ENCODE measurements around the gene DESI2.

DESI2 gene

DNA sequence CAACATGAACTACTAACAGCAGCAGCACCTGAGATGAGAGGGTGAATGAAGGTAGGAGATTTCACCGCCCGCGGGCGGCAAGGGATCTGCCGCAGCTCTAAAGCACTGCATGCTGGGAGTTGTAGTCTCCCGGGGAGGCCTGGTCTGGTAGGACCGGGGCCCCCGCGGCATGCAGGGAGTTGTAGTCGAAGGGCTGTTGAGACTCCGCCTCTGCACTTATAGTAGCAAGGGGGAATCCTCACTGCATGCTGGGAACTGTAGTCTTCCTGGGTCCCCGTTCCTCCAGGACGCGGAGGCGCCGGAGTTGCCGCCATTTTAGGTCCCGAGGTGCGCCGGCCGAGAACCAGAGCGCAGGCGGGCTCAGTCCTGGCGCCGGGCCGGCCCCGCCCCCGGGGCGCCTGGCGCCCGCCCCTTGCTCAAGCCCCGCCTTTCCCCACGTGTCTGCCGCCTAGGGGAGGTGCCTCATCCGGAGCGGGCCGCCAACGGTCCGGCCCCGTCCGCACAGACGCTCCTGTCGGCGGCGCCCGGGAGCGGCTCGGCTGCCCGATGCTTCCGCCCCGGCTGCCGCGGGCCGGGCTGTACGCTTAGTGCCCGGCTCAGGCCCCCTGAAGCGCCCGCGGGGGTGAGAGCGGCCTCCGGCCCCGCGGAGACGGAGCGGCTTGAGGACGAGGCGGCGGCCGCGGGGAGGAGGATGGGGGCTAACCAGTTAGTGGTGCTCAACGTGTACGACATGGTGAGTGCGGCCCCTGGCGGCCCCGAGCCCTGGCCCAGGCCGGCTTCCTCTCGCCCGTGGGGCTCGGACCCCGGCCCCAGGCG is at the start of gene DESI2:
Gene DESI2, plus strand, starts transcription at position 504 of the 816 bp plus-strand sequence. Its CDS starts 188 bp downstream, at position 692.
- peak; percentile 95 for DNase-seq (ENCODE audit: low read depth)

DNA sequence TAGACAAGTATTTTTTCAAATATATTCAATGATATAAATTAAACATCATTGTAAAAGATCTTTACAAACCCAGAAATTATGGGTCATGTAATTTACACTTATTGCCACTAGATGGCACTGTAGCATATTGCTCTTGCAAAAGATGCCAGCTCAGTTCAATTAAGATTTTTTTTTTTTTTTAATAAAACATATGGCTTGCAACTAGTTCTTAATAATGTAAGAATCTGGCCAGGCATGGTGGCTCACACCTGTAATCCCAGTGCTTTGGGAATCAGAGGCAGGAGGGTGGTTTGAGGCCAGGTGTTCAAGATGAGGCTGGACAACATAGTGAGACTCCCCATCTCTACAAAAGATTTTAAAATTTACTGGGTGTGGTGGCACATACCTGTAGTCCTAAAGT is 49.4 kb upstream of the DESI2 start:
- no peak for DNase-seq (ENCODE audit: low read depth)

DNA sequence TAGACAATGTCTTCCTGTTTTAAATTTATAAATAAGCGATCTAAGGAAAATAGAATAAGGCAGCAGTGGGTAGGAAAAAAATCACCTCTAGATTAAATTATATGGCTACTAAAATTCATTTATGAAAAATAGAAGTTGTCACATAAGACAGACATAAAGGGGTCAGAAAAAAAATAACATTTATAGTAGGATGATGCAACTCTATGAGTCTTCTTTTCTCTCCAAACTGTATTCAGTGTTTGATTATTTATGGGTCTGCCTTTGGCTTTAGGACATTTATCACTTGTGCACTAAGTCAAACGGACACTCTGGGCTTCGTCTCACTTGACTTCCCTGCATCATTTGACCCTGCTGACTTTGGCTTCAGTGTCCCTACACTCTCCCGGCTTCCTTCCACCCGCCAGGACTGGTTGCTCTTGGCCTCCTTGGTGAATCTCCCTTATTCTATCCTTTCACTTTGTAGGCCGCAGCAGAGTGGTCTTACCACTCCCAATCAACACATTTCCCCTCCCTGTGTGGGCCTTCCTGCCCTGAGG is 47.0 kb upstream of the DESI2 start:
- DNase-seq (ENCODE audit: low read depth), result no peak

DNA sequence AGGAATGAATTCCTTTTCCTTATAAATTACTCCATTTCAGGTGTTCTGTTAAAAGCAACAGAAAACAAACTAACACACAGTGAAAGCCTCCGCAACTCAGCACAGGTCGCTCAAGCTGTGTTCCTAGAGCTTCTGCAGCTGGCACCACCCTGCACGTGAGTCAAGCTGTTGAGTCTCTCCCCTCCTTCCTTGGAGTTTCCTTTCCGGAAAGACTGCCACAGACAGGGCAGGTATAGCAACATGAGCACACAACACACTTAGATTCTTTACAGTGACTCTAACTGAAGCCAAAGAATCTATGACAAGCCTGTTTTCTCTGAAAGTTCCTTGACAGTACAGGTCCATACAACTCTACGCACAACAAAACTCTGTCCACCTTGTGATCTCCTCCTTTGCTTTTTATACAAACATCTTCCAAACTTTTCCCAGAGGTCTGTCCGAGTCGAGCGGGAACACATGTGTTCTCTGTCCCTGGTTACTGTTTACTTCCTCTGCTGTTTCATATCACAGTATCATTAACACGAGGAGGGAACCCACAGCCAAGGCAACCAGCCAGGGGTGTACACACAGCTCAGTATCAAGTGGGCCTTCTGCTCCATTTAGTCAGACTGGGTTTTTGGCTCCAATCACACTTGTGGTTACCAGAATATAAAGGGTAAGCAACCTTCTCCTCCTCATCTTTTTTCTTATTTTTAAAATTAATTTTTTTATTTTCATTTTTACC is 38.7 kb upstream of the DESI2 start:
- no peak for DNase-seq (ENCODE audit: low read depth)

DNA sequence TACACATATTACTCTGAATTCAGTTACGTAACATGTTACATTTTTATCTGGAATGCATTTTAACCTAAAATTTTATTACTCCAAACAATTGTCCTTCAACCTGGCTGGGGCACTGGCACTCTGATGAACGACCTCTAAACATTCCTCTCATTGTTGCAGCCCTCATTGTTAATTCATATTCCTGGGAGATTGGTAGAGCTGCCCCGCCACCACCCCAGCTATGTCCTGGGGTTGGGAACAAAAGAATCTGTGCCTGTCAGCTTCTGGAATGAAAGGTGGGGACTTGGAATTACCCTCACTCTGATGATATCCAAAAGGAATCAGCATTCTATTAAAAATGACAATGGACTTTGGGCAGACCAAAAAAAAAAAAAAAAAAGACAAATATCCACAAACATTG is 38.0 kb upstream of the DESI2 start:
- no peak for DNase-seq (ENCODE audit: low read depth)

DNA sequence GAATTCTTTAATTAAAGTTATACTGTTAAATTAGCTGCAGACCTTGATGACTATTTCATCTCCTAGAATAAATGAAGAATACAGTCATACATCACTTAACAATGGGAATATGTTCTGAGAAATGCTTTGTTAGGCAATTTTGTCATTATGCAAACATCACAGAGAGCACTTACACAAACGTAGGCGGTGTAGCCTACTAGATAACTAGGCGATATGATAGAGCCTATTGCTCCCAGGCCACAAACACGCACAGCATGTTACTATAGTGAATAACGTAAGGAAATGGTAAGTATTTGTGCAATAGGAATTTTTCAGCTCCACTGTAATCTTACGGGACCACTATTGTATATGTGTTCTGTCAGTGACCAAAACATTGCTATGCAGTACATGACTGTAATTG is 37.6 kb upstream of the DESI2 start:
- no peak for DNase-seq (ENCODE audit: low read depth)

DNA sequence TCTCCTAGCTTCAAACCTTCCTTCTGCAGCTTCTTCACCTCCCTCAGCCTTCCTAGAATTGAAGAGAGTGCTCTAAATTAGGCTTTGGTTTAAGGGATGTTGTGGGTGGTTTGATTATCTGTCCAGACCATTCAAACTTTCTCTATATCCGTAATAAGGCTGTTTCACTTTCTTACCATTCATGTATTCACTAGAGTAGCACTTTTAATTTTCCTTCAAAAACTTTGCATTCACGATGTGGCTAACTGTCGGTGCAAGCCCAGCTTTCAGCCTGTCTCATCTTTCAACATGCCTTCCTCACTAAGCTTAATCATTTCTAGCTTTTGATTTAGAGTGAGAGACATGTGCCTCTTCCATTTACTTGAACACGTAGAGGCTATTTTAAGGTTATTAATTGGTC is 26.2 kb upstream of the DESI2 start:
- DNase-seq (ENCODE audit: low read depth), result no peak

DNA sequence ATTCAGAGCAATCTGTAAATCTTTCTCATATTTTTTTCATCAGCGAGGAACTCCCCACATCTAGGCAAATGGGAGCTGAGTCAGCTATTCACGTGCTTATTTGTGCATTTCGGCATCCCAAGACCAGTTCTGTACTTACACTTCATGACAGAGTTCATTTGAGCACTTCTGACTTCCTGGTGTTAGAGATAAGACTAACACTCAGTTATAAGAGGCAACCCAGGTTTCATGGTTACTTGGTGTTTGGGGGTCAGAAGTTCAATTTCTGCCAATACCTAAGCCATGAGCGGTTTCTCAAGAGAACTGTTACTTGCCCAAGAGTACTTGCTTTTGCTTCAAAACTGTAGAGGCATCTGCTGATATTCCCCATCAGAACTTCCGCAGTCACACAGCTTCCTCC is 24.1 kb upstream of the DESI2 start:
- no peak for DNase-seq (ENCODE audit: low read depth)

DNA sequence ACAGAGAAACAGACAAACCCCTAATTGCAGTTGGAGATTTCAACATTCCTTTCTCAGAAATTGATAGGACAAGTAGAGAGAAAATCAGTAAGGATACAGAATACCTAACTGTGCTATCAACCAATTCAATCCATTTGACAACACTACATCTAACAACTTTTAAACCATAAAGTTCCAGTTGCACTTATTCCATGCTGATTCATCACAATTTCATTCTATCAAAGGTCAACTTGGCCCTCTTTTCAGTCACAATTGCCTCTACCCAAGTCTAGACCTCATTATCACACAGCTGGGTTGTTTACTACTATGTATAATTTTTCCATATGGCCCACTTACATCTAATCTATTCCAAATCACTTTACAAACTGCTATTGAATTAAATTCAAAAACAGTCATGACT is 19.8 kb upstream of the DESI2 start:
- no peak for DNase-seq (ENCODE audit: low read depth)

DNA sequence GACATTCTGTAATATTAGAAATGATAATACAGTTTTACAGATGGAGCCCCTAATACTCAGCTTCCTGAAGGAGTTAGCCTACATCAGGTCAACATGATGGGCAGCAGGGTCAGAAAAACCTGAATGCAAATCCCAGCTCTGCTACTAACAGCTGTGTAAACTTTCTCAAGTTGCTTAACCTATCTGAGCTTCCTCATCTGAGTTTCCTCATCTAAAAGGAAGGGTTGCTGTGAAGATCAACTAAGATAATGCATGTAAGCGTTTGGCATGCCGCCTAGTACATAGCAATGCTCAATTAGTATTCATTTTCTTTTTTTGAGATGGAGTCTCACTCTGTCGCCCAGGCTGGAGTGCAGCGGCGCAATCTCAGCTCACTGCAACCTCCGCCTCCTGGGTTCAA is 18.4 kb upstream of the DESI2 start:
- DNase-seq (ENCODE audit: low read depth), result no peak

DNA sequence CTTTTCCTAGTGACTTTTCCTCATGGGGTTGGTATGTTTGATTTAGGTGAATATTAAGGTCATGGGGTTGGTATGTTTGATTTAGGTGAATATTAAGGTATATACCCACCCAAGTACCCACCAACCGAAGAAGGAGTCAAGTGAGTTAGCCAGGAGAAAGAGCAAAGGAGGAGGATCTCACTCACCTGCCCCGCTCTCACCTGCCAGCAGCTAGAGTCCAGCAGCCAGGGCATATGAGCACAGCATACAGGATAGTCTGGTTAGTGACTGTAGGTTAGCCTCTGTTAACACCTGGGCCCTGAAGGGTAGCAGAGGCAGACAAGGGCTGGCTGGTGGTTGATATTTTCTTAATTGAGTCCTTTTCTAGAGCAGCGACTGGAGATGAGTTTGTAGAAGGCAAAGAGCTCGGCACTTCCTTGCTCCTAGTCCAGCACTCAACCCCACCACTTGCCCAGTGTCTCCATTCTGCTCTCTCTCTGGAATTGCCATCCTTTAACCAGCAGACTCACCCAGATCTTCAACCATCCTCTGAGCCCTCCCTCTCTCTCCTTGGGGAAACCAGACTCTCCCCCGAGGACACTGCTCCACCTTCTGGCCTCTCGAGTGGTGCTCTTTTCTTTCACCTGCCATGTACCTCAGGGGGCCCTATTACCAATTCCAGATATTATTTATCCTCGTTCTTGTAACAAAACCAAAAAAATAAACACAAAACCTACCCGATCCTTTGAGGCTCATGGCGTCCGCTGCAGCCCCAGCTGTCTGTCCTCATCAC is 16.3 kb upstream of the DESI2 start:
- no peak for DNase-seq (ENCODE audit: low read depth)

DNA sequence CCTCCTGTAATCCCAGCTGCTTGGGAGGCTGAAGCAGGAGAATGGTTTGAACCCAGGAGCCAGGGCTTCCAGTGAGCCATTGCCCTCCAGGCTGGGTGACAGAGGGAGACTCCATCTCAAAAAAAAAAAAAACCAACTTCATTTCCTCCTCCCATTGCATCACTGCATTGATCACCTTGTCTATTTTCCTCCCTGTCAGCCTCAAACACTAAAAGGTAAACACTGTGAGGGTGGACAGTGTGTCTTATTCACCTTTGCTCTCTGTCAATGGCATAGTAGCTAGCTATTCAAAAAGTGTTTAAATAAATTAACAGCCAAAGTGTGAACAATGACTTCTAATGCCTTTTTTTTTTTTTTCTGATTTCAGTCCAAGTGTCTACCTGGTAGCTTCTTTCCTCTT is 13.4 kb upstream of the DESI2 start:
- no peak for DNase-seq (ENCODE audit: low read depth)

DNA sequence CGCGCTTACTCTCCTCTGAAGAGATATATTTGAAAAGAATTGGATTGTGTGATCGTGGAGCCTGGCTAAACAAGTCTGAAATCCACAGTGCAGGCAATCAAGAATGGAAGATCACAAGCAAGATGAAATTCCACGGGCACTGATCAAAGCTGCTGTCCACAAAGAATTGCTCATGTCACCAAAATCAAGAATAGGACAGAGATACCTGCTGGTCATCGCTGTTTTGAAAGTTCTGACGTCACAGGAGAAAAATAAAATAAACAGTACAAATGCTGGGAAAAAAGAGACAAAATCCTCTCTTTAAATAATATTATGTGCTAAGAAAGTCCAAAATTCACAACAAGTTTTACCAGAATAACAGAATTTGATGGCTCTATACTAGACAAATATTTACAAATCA is 12.0 kb upstream of the DESI2 start:
- DNase-seq (ENCODE audit: low read depth), result no peak

DNA sequence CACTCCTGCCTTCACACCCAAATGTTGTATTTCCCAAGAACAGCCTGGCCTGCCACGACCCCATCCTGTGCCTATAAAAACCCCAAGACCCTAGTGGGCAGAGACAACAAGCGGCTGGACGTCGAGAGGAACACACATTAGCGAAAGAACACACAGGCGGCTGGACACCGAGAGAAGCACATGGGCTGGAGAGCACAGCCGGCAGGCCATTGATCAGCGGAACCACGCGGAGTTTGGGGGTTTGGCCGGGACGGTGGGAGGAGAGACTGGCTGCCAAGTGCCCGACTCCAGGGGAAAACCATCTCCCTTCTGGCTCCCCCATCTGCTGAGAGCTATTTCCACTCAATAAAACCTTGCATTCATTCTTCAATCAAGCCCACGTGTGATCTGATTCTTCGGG is 10.4 kb upstream of the DESI2 start:
- DNase-seq (ENCODE audit: low read depth), result no peak

DNA sequence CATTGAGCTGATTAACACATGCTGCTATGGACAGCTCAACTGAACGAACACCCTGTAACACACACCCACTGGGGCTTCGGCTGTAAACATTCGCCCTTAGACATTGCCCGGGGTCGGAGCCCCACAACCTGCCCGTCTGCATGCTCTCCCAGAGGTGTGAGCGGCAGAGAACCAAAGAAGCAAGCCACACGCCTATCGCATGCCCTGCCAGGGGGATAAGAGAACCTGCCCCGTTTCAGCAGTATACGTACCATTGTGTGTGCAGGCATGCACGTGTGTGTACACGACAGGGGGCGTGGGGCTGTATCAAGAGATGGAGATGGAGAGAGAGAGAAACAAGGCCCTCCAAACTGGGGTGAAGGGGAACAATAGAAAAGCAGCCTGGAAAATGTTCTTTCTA is 9.9 kb upstream of the DESI2 start:
- no peak for DNase-seq (ENCODE audit: low read depth)

DNA sequence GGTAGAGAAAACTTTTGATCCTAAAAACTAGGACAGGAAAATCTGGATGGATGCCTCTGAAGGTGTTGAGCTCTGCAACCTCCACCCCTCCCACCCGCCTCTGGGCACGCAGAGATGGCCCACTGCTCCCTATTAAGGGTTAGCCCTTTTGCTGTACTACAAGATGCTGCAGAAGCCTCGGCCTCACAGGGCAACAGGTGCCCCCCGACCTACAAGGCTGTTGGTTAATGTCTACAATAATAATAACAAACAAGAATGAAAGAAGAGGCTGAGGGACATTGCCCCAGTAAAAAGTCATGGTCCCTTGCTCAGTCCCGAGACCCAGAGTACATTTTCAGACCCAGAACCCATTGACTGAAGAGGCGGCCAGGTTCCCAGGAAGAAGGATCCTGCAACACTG is 7.5 kb upstream of the DESI2 start:
- no peak for DNase-seq (ENCODE audit: low read depth)

DNA sequence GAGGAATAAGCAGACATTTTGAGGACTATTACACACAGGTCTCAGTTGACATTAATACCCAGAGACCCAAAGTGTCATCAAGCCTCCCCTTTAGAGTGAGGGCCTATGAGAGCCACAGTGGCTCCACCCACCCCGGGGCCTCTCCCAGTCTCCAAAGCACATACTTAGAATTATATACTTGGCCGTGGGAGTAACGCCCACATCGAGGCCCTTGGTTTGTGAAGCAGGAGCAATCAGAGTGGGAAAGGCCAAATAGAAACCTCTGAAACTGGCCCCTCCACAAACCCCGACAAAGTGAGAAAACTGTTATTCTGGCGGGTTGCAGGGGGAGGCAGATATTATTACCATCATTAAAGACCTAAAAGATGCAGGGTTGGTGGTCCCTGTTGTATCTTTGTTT is 7.0 kb upstream of the DESI2 start:
- no peak for DNase-seq (ENCODE audit: low read depth)

DNA sequence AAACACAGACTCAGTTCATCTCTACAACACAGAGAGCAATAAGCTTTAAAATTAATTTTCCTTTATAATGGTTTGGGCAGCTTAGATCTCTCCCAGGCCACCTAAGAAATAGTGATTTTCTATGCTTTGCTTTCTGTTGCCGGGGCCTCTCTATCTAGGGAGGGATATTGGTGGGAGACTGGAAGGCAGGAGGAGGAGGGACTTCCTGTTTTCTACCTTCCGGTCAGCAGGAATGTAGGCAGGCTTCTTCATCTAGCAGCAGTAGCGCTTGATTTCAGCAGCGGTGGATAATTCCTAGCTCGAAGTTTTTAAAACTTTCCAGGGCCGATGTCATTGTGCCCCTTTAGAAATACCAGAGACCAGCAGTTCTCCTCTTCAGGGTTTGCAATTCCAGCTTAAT is 5.1 kb upstream of the DESI2 start:
- DNase-seq (ENCODE audit: low read depth), result no peak

DNA sequence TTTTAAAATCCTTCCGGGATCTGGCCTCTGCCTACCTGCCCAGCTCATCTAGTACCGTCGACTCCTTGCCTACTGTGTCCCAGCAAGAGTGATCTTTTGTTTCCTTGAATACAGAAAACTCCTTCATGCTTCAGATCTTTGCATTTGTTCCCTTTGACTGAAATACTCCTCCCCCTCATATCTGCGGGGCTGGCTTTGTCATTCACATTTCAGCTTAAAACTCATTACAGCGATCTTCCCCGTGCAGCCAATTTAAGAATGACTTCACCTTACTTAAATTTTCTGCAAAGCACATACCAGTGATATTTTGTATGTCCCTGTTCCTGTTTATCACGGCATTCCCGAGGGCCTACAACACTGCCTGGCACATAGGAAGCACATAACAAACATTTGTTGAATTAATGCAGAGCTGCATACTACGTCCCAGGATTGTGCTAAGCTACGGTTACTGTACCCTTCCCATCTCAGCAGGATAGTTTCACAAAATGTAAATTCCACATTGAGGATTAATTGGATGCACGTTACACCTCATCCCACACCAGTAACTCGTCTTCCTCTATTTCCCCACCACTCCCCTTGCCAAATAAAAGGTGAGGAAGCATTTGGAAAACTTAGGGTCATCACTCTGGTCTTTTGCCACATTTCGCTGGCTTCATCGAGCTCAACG is 837 bp upstream of the DESI2 start:
- DNase-seq (ENCODE audit: low read depth), result no peak

DNA sequence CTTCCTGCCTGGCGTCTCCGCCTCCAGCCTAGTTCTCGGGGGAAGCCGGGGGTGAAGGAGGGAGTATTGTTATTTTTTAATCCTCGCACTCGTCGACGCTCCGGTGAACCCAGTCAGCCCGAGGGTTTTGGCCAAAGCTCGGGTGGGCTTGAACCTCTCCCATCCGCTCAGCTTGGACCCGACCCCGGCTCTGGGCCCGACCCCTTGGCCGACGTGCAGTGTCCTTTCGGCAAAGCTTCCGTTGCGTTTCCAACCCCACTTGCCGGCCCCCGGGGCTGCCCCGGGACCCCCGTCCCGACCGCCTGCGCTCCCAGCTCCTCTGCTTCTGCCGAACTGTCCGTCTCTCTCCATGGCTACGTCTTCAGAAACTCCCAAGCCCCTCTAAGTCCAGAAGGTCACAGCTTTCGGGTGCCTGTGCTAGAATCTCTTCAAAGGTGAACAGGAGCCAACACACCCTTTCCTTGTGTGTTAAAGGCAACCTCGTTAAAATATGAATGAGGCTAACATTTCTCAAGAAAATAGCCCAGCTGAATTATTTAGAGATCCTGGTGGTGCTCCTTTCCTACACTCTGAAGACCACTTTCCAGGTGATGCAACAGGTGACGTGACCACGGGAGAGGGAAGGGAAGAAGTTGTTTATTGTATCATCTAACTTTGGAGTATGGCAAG is 647 bp downstream of the DESI2 start:
- DNase-seq (ENCODE audit: low read depth), result no peak
